GM23248 (cell line): ENCODE data around the gene KMT2B.

Experiments used
- EZH2 ChIP-seq: fragments of 200-600 bp; sonication (generic); IDR thresholded peaks from 2 replicates; pipeline ENCODE4 v1.6.1; 2018; ENCODE audit warnings: antibody characterized with exemption, mild to moderate bottlenecking; ENCODE audit not compliant: insufficient read depth, poor library complexity, severe bottlenecking
- EZH2phosphoT487 ChIP-seq: fragments of 200-600 bp; sonication (generic); IDR thresholded peaks from 2 replicates; pipeline ENCODE4 v1.6.1; 2018; ENCODE audit warnings: antibody characterized with exemption, moderate library complexity, mild to moderate bottlenecking, low read depth; ENCODE audit not compliant: insufficient read depth

- no peak for TF ChIP-seq EZH2phosphoT487
- TF ChIP-seq EZH2, result no peak
These were observed 5.1 kb downstream of the KMT2B start for GRCh38 chr19:35722897-35723296.
